Panc1 (cell line): ENCODE data around the gene VWA5B1. TPM values are rescaled to one million over a fixed set of nuclear protein-coding genes. Genes with fewer than 3 reads are reported as not detected.

ENCODE experiments used
- ATAC-seq: fragments of 200-7000 bp; cut with Tn5 transposase; 2 replicates; pipeline ENCODE4 v1.9.1; 2020; ENCODE audit warnings: mild to moderate bottlenecking, moderate library complexity
- BruUV-seq: library from RNA; stranded (reverse); fragments of 400-500 nt; replicated peaks from 2 replicates; lab custom pipeline; 2021; lab: Mats Ljungman, UMichigan
- CTCF ChIA-PET: fragments of 300-600 bp; sonication (Branson Sonifier 250); formaldehyde crosslinking; loops from one replicate; lab custom pipeline; 2022; ENCODE audit warnings: antibody characterized with exemption; lab: Charles Lee
- POLR2A ChIA-PET: fragments of 300-600 bp; sonication (Branson Sonifier 250); formaldehyde crosslinking; loops from one replicate; lab custom pipeline; 2022; ENCODE audit warnings: antibody characterized with exemption; lab: Charles Lee
- DNase-seq: peaks from one replicate; pipeline ENCODE4 v3.0.0-alpha.2; 2010; ENCODE audit warnings: low read depth, low spot score
- H3K27ac ChIP-seq: 2 replicates; pipeline ENCODE4 v1.5.1; 2011; ENCODE audit warnings: mild to moderate bottlenecking, low read length, inconsistent platforms
- H3K27me3 ChIP-seq: fragments of 200-500 bp; sonication (Bioruptor generic); 2 replicates; pipeline ENCODE4 v1.6.0; 2014; ENCODE audit warnings: low read length, inconsistent platforms; ENCODE audit not compliant: control insufficient read depth, insufficient read depth
- H3K36me3 ChIP-seq: fragments of 200-500 bp; sonication (Bioruptor generic); 2 replicates; pipeline ENCODE4 v1.5.1; 2014; ENCODE audit warnings: inconsistent platforms, mild to moderate bottlenecking, low read length, moderate library complexity; ENCODE audit not compliant: control insufficient read depth, insufficient read depth
- H3K4me1 ChIP-seq: 2 replicates; pipeline ENCODE4 v1.5.1; 2011; ENCODE audit warnings: inconsistent platforms, mild to moderate bottlenecking, low read length, moderate library complexity; ENCODE audit not compliant: control insufficient read depth, insufficient read depth
- H3K4me3 ChIP-seq, 2 experiments: 2 replicates each; pipeline ENCODE4 v1.5.1; 2011 to 2012; ENCODE audit warnings: low read depth in 2 of 2, low read length in 2 of 2, mild to moderate bottlenecking in 2 of 2, inconsistent platforms in 1 of 2, moderate library complexity in 1 of 2
- H3K9me3 ChIP-seq: fragments of 200-500 bp; sonication (Bioruptor generic); 2 replicates; pipeline ENCODE4 v1.5.1; 2014; ENCODE audit warnings: low read depth, mild to moderate bottlenecking, inconsistent platforms, low read length, moderate library complexity; ENCODE audit not compliant: control insufficient read depth, insufficient read depth
- CTCF ChIP-seq: fragments of 450-650 bp; IDR thresholded peaks from 2 replicates; pipeline ENCODE4 v1.5.1; 2017; ENCODE audit warnings: mild to moderate bottlenecking
- POLR2AphosphoS5 ChIP-seq: IDR thresholded peaks from 2 replicates; pipeline ENCODE4 v1.6.1; 2012; ENCODE audit warnings: mild to moderate bottlenecking, low read depth, low read length, moderate library complexity
- REST ChIP-seq, 2 experiments: IDR thresholded peaks; 2 replicates each; pipeline ENCODE4 v1.6.1; 2011 to 2012; ENCODE audit warnings: low read depth in 2 of 2, control low read depth in 1 of 2, low read length in 1 of 2, mild to moderate bottlenecking in 1 of 2, moderate library complexity in 1 of 2; ENCODE audit not compliant: insufficient read depth in 1 of 2
- SIN3A ChIP-seq: IDR thresholded peaks from 2 replicates; pipeline ENCODE4 v1.6.1; 2012; ENCODE audit warnings: low read depth, mild to moderate bottlenecking, low read length, moderate library complexity, borderline replicate concordance; ENCODE audit not compliant: insufficient read depth
- TCF7L2 ChIP-seq: IDR thresholded peaks from 2 replicates; pipeline ENCODE4 v1.6.1; 2011; ENCODE audit warnings: mild to moderate bottlenecking, low read depth, low read length, inconsistent platforms
- in situ Hi-C: cut with HindIII; loops from 2 replicates; pipeline ENCODE4 v1.10.0; 2016; ENCODE audit warnings: low sequenced_read_pairs, low pct_unique_long_range_greater_than_20kb
- intact Hi-C: fragments of 100-400 bp; cut with micrococcal nuclease; formaldehyde crosslinking; loops from one replicate; pipeline ENCODE4 v1.10.0; 2022; ENCODE audit not compliant: unreplicated experiment
- total RNA-seq: library from RNA; stranded (reverse); gene quantifications from one replicate; pipeline ENCODE4 v1.2.1, GENCODE V29; 2021; ENCODE audit not compliant: unreplicated experiment

VWA5B1 gene
- total RNA-seq, 1 experiment from 2014 or later = not detected

- no peaks in the 10 kb centered on the region for H3K36me3 ChIP-seq
- CTCF ChIA-PET = interaction anchor here (0.7 kb wide), 1 partner anchor 89 kb away, joined by 5 read pairs; no protein-coding TSS in a partner anchor
- intact Hi-C loops (loop anchor here (10.0 kb wide), 1 partner anchor 166 kb away; no protein-coding TSS in a partner anchor), in situ Hi-C loops (no loop called here)
- POLR2A ChIA-PET = no interaction called here
- H3K27ac ChIP-seq = no peak overlapping the region
- ATAC-seq = no peak
- H3K27me3 ChIP-seq = peaks cover 6% of the 10 kb centered on the region; the same call in 1 of the 2 replicates
- DNase-seq = no peak
- no peaks in the 10 kb centered on the region for H3K9me3 ChIP-seq
- TF ChIP-seq REST (IDR thresholded peaks at IDR 0.05; ENCODE audit: insufficient read depth in 1 of 2, low read depth in 2 of 2, low read length in 1 of 2) (no peak), SIN3A (no peak), CTCF (no peak), POLR2AphosphoS5 (no peak), TCF7L2 (no peak)
- H3K4me1 ChIP-seq = no peaks in the 10 kb centered on the region
- BruUV-seq = no TSS peak
- no peak overlapping the region for H3K4me3 ChIP-seq
Observed at GRCh38 chr1:20380616-20381035, 90.0 kb downstream of the VWA5B1 start.

- no peak overlapping the region for H3K4me3 ChIP-seq
- in situ Hi-C loops = no loop called here
- no peaks in the 10 kb centered on the region for H3K4me1 ChIP-seq
- ATAC-seq (no peak), DNase-seq (no peak)
- BruUV-seq = no TSS peak
- CTCF ChIA-PET = interaction anchor here (0.7 kb wide), 1 partner anchor 89 kb away, joined by 5 read pairs; no protein-coding TSS in a partner anchor
- peaks cover 4% of the 10 kb centered on the region; the same call in 1 of the 2 replicates for H3K27me3 ChIP-seq
- H3K9me3 ChIP-seq = no peaks in the 10 kb centered on the region
- no peaks in the 10 kb centered on the region for H3K36me3 ChIP-seq
- POLR2A ChIA-PET = no interaction called here
- intact Hi-C loops = loop anchor here (10.0 kb wide), 1 partner anchor 166 kb away; no protein-coding TSS in a partner anchor
- TF ChIP-seq REST (IDR thresholded peaks at IDR 0.05; ENCODE audit: insufficient read depth in 1 of 2, low read depth in 2 of 2, low read length in 1 of 2) (no peak), CTCF (no peak), SIN3A (no peak), TCF7L2 (no peak), POLR2AphosphoS5 (no peak)
- H3K27ac ChIP-seq = no peak overlapping the region
Observed at GRCh38 chr1:20381045-20381641, 90.5 kb downstream of the VWA5B1 start.
